GM12875 (cell line): ENCODE measurements around the gene LAMB3.

Experiments used
- H3K4me3 ChIP-seq: one replicate; pipeline ENCODE4 v1.5.1; 2011; ENCODE audit warnings: low read depth, low read length, control low read depth
- TF ChIP-seq, protein P1 (sequence below): IDR thresholded peaks from 2 replicates; pipeline ENCODE4 v1.5.1; 2011; ENCODE audit warnings: low read depth, mild to moderate bottlenecking, control low read depth, inconsistent platforms, low read length, moderate library complexity, borderline replicate concordance; ENCODE audit not compliant: insufficient read depth

Gene LAMB3

DNA sequence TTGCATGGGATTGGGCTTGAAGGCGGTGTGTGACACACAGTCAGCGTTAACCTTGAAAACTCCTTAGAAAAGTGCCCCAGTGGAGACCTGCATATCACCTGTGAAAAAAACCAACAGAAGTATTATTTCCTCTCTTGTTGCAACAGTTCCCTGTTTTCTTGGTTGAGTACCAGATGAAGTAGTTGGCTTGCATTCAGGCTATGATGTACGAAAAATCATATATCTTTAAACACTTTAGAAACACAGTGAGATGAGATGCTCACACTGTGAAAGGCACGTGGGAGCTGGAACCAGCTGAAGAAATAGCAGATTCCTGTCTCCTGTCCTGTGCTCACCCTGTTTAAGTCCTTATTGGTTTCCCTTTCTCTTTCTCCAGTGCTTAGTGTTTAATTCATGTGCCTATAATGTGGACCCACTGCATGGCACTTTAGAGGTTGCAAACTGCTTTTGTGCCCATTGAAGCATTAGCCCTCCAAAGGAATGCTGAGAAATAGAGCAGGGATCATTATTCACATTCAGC is 65.9 kb downstream of the LAMB3 start:
- TF ChIP-seq, protein P1, sequence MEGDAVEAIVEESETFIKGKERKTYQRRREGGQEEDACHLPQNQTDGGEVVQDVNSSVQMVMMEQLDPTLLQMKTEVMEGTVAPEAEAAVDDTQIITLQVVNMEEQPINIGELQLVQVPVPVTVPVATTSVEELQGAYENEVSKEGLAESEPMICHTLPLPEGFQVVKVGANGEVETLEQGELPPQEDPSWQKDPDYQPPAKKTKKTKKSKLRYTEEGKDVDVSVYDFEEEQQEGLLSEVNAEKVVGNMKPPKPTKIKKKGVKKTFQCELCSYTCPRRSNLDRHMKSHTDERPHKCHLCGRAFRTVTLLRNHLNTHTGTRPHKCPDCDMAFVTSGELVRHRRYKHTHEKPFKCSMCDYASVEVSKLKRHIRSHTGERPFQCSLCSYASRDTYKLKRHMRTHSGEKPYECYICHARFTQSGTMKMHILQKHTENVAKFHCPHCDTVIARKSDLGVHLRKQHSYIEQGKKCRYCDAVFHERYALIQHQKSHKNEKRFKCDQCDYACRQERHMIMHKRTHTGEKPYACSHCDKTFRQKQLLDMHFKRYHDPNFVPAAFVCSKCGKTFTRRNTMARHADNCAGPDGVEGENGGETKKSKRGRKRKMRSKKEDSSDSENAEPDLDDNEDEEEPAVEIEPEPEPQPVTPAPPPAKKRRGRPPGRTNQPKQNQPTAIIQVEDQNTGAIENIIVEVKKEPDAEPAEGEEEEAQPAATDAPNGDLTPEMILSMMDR, result no peak
- no peak overlapping the region for H3K4me3 ChIP-seq

DNA sequence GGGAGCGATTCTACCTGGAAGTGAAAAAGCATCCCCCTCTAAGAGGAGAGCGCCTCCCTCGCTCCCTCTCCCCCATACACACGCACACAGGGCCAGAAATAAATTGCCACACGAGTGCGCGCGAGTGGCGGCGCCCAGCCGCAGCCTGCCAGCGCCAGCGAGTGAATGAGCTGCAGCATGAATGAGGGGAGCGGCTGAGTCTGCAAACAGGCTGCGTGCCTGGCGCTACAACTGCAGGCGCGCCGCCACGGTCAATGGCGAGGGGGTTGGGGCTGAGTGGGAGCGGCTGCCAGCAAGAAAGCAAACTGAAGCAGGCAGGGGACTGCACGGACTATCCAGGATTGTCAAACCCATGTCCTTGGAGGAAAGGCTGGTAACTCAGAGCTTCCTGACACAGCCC is 66.6 kb downstream of the LAMB3 start:
- no peak overlapping the region for H3K4me3 ChIP-seq
- TF ChIP-seq, protein P1, result no peak

DNA sequence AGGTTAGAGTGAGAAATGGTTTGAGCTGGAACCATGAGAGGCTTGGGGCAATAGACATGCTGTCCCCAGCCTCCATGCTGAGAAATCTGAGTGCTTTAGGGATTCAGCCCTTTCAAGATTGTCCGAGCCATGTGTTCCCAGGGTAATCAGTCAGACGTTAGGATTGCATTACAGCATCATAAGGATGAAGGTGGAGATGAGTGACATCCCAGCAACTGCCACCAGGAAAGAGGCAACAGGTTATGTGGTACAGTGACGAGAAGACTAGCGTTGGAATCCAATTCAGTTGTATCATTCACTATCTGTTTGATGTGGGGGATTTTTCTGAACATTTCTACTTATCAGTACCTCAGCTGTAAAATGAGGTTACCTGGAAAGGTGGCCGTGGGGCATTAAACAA is 67.0 kb downstream of the LAMB3 start:
- no peak overlapping the region for H3K4me3 ChIP-seq
- TF ChIP-seq, protein P1, result no peak

DNA sequence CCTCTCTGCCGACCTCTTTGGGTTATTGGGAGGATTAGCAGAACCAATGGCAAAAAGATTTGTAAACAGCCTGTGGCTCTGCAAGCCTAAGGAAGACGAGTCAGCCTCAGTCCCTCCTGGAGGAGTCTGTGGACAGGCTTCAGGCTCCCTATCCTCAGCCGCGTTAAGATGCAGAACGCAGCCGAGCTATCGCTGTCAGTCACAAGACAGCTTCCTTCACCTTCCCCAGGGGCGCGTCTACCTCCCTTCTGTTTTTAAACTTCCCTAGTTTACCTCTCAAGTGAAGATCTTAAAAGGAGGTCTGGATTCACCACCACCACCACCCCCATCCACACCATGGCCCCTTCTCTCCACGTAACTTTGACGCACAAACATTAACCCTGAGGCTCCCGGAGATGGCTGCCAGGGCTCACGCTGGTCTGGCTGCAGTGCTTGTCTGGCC is 68.0 kb downstream of the LAMB3 start:
- TF ChIP-seq, protein P1, result no peak
- H3K4me3 ChIP-seq, result no peak overlapping the region

DNA sequence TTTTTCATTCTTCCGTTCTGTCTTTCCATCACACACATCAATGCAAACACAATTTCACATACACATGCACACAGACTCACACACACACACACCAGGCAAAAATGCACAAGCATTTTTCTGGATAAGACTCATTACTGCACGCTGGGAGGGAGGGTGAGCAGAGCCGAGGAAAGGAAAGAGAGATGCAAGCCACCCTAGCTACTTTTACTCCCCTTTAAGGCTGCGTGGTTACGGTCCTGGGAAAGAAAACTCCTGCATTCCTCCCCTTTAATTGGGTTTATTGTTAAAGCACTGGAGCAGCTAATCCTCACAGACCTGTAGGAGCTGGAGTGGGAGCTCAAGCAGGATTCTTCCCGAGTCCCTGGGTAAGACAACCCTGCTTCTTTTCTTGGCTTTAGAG is 68.8 kb downstream of the LAMB3 start, which contains the start of gene CAMK1G:
Gene CAMK1G (plus strand): TSS at position 307 of the 400 bp plus-strand sequence. CDS start 11,270 bp downstream, outside the sequence.
- TF ChIP-seq, protein P1, result no peak
- no peak within 1 kb of the TSS for H3K4me3 ChIP-seq

DNA sequence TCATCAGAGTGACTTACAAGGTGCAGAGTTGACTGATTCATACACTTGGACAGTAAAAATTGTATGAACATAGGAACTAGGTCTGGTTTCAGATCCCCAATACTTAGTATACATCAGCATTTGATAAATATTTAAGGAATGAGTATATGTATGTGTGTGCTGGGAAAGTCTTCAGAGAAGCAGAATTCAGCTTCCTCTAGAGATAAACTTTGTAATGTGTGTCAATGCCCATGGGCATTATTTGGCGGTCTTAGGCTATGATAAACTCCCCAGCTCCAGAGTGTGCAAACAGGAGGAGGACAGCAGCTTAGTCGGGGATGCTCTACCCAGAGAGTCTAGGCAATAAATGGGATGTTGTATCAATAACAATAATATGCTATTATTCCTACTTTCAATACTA is 71.6 kb downstream of the LAMB3 start:
- TF ChIP-seq, protein P1, result no peak
- no peak overlapping the region for H3K4me3 ChIP-seq

DNA sequence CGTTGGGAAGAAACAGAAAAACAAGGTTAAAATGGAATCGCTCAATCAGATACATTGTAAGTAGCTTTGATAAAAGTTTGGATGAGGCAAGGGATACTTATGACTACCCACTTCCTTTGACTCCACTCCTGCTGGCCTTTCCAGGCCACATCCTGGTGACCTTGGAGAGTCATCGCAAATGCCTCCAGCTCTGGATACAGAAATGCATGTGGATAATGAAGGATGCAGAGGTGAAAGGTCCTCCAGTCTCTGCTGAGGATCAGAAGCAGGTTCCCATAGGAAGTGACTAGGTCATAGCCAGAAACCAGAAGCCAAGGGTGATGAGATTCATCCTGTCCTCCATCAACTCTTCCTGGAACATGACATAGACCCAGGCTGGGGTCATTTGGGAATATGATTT is 74.9 kb downstream of the LAMB3 start:
- no peak overlapping the region for H3K4me3 ChIP-seq
- TF ChIP-seq, protein P1, result no peak
